ENCODE measurements around the gene CXCR5.

CXCR5 gene

DNA sequence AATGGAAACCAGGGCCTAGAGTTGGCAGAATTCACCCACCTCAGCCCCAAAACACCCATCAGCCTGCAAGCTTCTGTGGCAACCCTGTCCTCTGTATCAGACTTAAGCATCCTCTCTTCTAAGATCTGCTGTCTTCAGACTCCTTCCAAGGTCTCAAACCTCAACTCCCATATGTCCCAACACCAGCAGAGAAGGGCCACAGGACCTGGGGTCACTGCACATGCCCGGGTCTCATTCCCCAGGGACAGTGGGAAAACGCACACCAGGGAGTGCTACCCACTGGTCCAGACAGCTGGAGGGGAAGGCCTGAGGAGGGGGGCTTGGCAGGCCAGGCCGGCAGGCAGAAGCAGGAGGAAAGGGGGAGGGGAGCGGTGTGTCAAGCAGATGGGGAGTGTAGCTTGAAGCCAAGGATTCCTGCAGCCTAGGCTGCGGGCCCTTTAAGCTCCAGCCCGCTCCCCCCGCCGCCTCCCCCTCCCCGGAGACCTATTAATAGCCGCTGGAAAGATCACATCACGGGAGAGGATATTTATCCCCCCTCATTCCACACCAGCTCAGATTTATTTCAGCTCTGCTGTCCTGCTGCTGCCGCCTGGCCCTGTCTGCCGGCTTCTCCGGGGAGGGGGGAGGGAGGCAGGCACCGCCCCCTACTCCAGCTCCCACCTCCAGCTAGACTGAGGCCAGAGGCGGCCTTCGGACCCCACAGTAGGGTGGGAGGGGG, 25.4 kb downstream of the CXCR5 start:
- TF ChIP-seq, protein P1, sequence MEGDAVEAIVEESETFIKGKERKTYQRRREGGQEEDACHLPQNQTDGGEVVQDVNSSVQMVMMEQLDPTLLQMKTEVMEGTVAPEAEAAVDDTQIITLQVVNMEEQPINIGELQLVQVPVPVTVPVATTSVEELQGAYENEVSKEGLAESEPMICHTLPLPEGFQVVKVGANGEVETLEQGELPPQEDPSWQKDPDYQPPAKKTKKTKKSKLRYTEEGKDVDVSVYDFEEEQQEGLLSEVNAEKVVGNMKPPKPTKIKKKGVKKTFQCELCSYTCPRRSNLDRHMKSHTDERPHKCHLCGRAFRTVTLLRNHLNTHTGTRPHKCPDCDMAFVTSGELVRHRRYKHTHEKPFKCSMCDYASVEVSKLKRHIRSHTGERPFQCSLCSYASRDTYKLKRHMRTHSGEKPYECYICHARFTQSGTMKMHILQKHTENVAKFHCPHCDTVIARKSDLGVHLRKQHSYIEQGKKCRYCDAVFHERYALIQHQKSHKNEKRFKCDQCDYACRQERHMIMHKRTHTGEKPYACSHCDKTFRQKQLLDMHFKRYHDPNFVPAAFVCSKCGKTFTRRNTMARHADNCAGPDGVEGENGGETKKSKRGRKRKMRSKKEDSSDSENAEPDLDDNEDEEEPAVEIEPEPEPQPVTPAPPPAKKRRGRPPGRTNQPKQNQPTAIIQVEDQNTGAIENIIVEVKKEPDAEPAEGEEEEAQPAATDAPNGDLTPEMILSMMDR (IDR thresholded peaks at IDR 0.05) = no peak

- TF ChIP-seq, protein P1 (IDR thresholded peaks at IDR 0.05) = no peak
Observed at GRCh38 chr11:118909619-118910308, 26.1 kb downstream of the CXCR5 start.

GRCh38 chr11:118910309-118911112, 26.8 kb downstream of the CXCR5 start:
- TF ChIP-seq, protein P1 (IDR thresholded peaks at IDR 0.05) = no peak

DNA sequence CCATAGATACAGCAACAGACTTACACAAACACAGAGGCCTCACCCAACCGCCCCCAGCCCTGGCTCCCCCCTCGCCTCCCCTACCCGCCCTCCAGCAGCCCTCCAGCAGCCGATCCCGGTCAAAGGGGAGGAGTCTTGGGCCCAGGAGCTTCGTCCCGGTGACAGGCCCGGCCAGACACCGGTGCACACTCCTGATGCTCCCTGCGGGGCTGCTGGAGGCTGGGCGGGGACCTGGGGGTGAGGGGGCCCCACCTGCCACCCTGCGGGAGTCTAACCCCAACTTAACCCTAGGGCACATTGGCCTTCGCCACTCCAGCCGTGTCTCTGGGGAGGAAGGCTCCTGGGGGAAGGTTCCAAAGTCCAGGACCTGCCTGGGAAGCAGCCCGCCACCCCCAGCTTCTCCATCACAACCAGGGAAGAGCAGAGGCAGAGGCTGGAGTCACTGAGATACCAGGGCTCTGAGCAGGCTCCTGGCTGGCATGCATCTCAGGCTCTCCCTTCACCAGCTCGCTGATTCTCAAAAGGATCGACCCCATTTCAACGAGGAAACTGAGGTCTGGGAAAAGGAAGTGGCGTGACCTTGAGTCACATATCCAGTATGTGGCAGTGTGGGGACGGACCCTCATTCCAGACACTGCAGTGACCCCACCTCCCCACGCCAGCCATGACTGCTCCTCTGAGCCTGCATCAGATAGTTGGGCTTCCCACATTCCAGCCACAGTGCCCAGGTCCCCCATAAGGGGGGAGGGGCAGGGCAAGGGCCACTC, 27.6 kb downstream of the CXCR5 start:
- TF ChIP-seq, protein P1 (IDR thresholded peaks at IDR 0.05) = no peak

- TF ChIP-seq, protein P1 (IDR thresholded peaks at IDR 0.05) = no peak
Observed at GRCh38 chr11:118911880-118912741, 28.4 kb downstream of the CXCR5 start.

- TF ChIP-seq, protein P1 (IDR thresholded peaks at IDR 0.05) = no peak
Observed at GRCh38 chr11:118912742-118913410, 29.2 kb downstream of the CXCR5 start.

All from LNCAP (cell line).